MM.1S (cell line): ENCODE data around the gene WNT5B.

ENCODE experiments used
- DNase-seq: peaks from one replicate; pipeline ENCODE4 v3.0.0-alpha.2; 2015
- H2AFZ ChIP-seq: fragments of 300-600 bp; sonication (generic); 2 replicates; pipeline ENCODE4 v1.6.0; 2016; ENCODE audit warnings: antibody characterized with exemption, low read length
- H3F3A ChIP-seq: fragments of 300-600 bp; sonication (generic); 2 replicates; pipeline ENCODE4 v1.6.1; 2016; ENCODE audit warnings: mild to moderate bottlenecking, antibody characterized with exemption, low read length, moderate library complexity, mixed read lengths; ENCODE audit not compliant: insufficient read depth
- H3K27ac ChIP-seq: fragments of 300-600 bp; sonication (generic); 2 replicates; pipeline ENCODE4 v1.5.1; 2016; ENCODE audit warnings: mild to moderate bottlenecking, low read length
- H3K27me3 ChIP-seq: fragments of 300-600 bp; sonication (generic); replicated peaks from 2 replicates; pipeline ENCODE4 v1.6.0; 2016; ENCODE audit warnings: low read length; ENCODE audit not compliant: insufficient read depth
- H3K36me3 ChIP-seq: fragments of 300-600 bp; sonication (generic); replicated peaks from 2 replicates; pipeline ENCODE4 v1.6.1; 2016; ENCODE audit warnings: mild to moderate bottlenecking, low read length, mixed read lengths; ENCODE audit not compliant: insufficient read depth
- H3K4me1 ChIP-seq: fragments of 300-600 bp; sonication (generic); 2 replicates; pipeline ENCODE4 v1.6.1; 2016; ENCODE audit warnings: low read length, mixed read lengths
- H3K4me2 ChIP-seq: fragments of 300-600 bp; sonication (generic); 2 replicates; pipeline ENCODE4 v1.6.0; 2016; ENCODE audit warnings: low read depth, low read length
- H3K4me3 ChIP-seq: fragments of 300-600 bp; sonication (generic); 2 replicates; pipeline ENCODE4 v1.5.1; 2016; ENCODE audit warnings: low read length, mixed read lengths
- H3K79me2 ChIP-seq: fragments of 300-600 bp; sonication (generic); 2 replicates; pipeline ENCODE4 v1.6.1; 2016; ENCODE audit warnings: mixed run types, low read length, mixed read lengths
- H3K9ac ChIP-seq: fragments of 300-600 bp; sonication (generic); 2 replicates; pipeline ENCODE4 v1.6.1; 2016; ENCODE audit warnings: low read length, mixed read lengths
- H3K9me2 ChIP-seq: fragments of 300-600 bp; sonication (generic); replicated peaks from 2 replicates; pipeline ENCODE4 v1.6.1; 2016; ENCODE audit warnings: mild to moderate bottlenecking, low read length, mixed read lengths; ENCODE audit not compliant: insufficient read depth
- H3K9me3 ChIP-seq: fragments of 300-600 bp; sonication (generic); replicated peaks from 2 replicates; pipeline ENCODE4 v1.6.1; 2016; ENCODE audit warnings: mild to moderate bottlenecking, low read length, mixed read lengths; ENCODE audit not compliant: insufficient read depth
- H4K20me1 ChIP-seq: fragments of 300-600 bp; sonication (generic); 2 replicates; pipeline ENCODE4 v1.6.1; 2016; ENCODE audit warnings: mild to moderate bottlenecking, low read length, moderate library complexity, mixed read lengths; ENCODE audit not compliant: insufficient read depth
- CTCF ChIP-seq: fragments of 300-600 bp; sonication (generic); IDR thresholded peaks from 2 replicates; pipeline ENCODE4 v1.5.1; 2016; ENCODE audit warnings: antibody characterized with exemption, low read length, mixed read lengths
- EZH2 ChIP-seq: fragments of 300-600 bp; sonication (generic); optimal IDR thresholded peaks from 2 replicates; pipeline ENCODE3; 2017; ENCODE audit warnings: low read depth, mild to moderate bottlenecking, antibody characterized with exemption, low read length, mixed read lengths
- EZH2phosphoT487 ChIP-seq: fragments of 300-600 bp; sonication (generic); IDR thresholded peaks from 2 replicates; pipeline ENCODE4 v1.6.1; 2018; ENCODE audit warnings: antibody characterized with exemption, low read length

The WNT5B gene

DNA sequence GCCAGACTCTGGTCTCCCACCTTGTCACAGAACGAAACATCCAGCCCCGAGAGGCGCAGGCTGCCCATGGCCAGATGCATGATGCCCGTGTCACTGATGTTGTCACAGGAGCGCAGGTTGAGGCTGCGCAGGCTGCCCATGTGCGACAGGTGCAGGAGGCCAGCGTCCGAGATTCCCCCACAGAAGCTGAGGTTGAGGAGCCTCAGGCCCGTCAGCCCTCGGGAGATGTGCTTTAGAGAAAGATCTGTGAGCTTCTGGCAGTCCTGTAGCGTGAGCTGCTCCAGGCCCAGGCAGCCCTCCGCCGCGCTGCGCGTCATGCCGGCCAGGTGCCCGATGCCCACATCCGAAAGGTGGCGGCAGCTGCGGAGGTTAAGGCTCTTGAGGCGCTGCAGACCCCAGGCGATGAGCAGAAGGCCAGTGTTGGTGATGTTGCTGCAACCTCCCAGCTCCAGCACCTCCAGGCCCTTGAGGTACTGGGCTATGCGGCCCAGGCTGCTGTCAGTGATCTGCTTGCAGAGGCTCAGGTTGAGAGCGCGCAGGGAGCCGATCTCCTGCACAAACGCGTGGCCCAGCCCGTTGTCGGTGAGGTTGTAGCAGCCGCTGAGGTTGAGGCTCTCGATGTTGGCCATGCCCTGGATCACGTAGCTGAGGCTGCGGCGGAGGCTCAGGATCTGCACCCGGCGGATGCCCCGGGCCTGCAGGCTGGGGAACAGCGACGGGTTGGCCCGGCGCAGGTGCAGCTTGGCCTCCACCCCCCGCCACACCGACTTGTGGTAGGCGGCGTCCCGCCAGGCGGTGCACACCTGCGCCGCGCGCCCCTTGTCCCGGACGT, 35.6 kb upstream of the WNT5B start:
- H3K4me3 ChIP-seq: peak overlapping the region; percentile 78
- peak overlapping the region; percentile 81 for H3K27ac ChIP-seq
- H2AFZ ChIP-seq: no peak overlapping the region
- H3K27me3 ChIP-seq: no peaks in the 10 kb centered on the region
- peak; percentile 75 for DNase-seq
- H3K9me2 ChIP-seq: no peaks in the 10 kb centered on the region
- peaks cover 87% of the 10 kb centered on the region for H3K79me2 ChIP-seq
- H3F3A ChIP-seq: peaks cover 37% of the 10 kb centered on the region
- H3K4me2 ChIP-seq: peak overlapping the region; percentile 89
- TF ChIP-seq CTCF (no peak), EZH2phosphoT487 (no peak), EZH2 (no peak)
- peak overlapping the region; percentile 78 for H3K9ac ChIP-seq
- H4K20me1 ChIP-seq: peaks cover 20% of the 10 kb centered on the region
- peaks cover 30% of the 10 kb centered on the region for H3K4me1 ChIP-seq
- no peaks in the 10 kb centered on the region for H3K36me3 ChIP-seq
- H3K9me3 ChIP-seq: no peaks in the 10 kb centered on the region

DNA sequence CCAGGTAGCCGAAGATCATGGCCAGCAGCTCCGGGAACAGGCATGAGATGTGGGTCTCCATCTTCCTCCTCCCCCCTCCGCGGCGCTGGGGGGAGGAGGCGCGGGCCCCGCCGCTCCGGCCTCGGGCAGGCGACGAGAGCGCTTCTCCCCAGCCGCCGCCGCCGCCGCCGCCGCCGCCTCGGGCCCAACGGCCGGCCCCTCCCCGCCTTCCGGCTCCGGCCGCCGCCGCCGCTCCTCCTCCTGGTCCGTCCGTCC, 35.1 kb upstream of the WNT5B start:
- H3K36me3 ChIP-seq: no peaks in the 10 kb centered on the region
- peak overlapping the region; percentile 89 for H3K4me2 ChIP-seq
- peak; percentile 76 for DNase-seq
- H3K27ac ChIP-seq: peak overlapping the region; percentile 81
- H3K79me2 ChIP-seq: peaks cover 87% of the 10 kb centered on the region
- peak overlapping the region; percentile 78 for H3K9ac ChIP-seq
- H3K27me3 ChIP-seq: no peaks in the 10 kb centered on the region
- peaks cover 37% of the 10 kb centered on the region for H3F3A ChIP-seq
- peaks cover 20% of the 10 kb centered on the region for H4K20me1 ChIP-seq
- TF ChIP-seq CTCF (no peak), EZH2phosphoT487 (no peak), EZH2 (no peak)
- H3K4me1 ChIP-seq: peaks cover 30% of the 10 kb centered on the region
- no peaks in the 10 kb centered on the region for H3K9me3 ChIP-seq
- peak overlapping the region; percentile 78 for H3K4me3 ChIP-seq
- H3K9me2 ChIP-seq: no peaks in the 10 kb centered on the region
- no peak overlapping the region for H2AFZ ChIP-seq

DNA sequence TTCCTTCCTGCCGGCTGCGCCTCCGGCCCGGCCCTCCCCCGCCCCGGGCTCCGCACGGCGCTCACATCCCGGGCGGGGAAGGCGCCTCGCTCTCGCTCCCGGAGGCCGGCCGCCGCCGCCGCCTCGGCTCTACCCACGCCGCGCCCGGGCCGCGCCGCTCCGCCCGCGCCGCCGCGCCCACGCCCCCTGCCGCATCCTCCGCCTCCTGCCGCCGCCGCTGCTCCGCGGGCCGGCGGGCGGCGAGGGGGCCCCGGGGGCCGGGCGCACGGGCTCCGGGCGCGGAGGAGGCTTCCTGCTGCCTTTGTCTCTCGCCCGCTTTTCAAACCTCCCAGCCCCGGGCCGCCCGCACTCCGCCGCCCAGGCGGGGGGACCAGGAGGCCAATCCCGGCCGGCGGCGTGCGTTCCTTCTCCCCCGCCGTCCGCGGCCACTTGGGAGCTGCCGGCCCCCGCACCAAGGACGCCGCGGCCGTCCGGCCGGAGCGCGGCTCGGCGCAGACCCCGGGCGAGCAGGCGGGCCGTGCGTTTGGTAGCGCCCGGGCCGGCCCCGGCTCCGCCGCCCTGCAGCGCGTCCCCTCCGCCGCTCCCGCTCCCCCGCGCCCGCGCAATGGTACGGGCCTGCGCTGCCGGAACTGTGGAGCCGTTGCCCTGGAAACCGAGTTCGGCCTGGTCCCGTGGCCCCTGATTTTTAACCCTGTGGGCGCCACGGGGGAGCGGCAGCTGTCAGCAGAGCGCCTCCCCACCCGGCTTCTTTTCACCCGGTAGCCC, 34.6 kb upstream of the WNT5B start, which contains the start of gene FBXL14:
FBXL14 (minus strand) TSS at position 321 of the 765 bp plus-strand sequence. CDS start 515 bp downstream, outside the sequence.
- Histone ChIP-seq H3K9me2 (no peaks in the 10 kb centered on the region), H3K4me3 (peak within 1 kb of the TSS; percentile 78), H2AFZ (no peak within 1 kb of the TSS), H3K4me2 (peak within 1 kb of the TSS; percentile 89), H3K9ac (peak within 1 kb of the TSS; percentile 78), H3K27ac (peak within 1 kb of the TSS; percentile 81), H3K4me1 (peaks cover 29% of the 10 kb centered on the region), H3F3A (peaks cover 37% of the 10 kb centered on the region), H3K27me3 (no peaks in the 10 kb centered on the region), H3K36me3 (no peaks in the 10 kb centered on the region), H4K20me1 (peaks cover 20% of the 10 kb centered on the region), H3K79me2 (peaks cover 88% of the 10 kb centered on the region), H3K9me3 (no peaks in the 10 kb centered on the region)
- DNase-seq: peak; percentile 89
- TF ChIP-seq EZH2: no peak
- no peak for TF ChIP-seq CTCF
- TF ChIP-seq EZH2phosphoT487: no peak
